CD4-positive, alpha-beta T cell treated with Interleukin-12 subunit alpha and Interleukin-12 subunit beta, for 1 hour (primary cell): ENCODE results near the gene ASPRV1.

Experiments
- DNase-seq: peaks from one replicate; pipeline ENCODE4 v3.0.0-alpha.2; 2020

The ASPRV1 gene

GRCh38 chr2:69988086-69988635 is 26.7 kb upstream of the ASPRV1 start:
- no peak for DNase-seq

GRCh38 chr2:69986691-69987090 is 25.3 kb upstream of the ASPRV1 start:
- no peak for DNase-seq

- DNase-seq = peak; percentile 16
Measured at GRCh38 chr2:69985688-69986087, 24.3 kb upstream of the ASPRV1 start.

GRCh38 chr2:69985216-69985615 is 23.8 kb upstream of the ASPRV1 start:
- no peak for DNase-seq

- DNase-seq = no peak
Measured at GRCh38 chr2:69983392-69983966, 22.0 kb upstream of the ASPRV1 start.

DNA sequence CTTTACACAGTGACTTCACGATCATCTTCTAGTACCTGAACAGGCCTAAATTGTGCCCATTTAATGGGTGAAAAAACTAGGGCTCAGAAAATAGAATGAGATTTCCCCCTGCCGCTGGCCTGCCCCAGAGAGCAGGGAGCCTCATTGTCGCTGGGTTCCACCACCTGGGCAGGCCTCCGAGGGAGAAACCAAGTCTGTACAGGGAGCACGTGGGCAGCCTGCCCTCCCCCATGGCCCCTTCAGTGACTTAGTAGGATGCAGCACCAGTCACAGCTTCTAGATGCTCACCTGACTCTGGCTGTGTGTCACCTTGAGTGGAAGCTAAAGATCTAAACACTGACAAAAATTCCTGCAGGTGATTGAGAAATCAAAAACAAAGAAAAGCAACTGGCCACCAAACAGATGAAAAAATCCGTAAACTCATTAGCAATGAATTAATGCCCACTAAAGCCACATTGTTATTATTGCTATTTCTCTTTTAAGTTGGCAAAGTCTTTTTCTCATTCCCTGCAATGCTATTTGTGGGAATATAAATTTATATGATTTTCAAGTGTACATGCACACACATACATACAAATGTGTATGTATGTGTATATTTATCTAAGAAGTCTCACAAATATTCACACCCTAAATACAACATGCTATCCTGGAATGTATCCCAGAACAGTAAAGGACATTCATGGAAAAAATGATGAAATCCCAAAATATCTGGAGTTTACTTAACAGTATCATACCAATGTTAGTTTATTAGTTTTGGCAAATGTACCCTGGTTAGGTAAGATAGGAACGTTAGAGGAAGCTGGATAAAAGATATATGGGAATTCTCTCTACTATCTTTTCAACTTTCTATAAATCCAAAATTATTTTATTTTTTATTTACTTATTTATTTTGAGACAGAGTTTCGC is 18.7 kb upstream of the ASPRV1 start:
- no peak for DNase-seq

DNA sequence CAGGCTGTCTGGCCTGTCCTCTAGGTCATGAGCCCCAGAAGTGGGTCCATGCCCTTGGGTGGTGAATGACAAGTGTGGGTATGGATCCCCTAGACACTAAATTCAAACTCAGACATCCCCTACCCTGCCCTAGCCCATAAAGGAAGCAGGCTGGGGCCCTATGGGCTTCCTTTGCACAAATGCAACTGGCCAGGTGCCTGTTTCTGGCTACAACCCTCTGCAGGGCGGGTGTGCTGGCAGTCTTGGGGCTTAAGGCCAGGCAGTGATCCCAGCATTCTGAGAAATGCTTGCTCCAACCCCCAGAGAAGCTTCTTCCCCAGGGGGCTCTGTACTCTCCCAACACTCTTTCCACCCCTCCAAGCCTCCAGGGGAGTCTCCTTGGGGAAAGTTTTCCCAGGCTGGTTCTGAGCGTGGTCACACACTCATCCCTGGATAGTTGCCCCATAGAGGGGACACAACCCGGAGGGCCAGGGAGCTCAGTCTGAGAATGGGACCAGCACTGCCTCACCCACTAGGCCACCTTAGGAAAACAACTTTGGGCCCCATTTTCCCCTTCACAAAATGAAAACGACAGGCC is 16.6 kb upstream of the ASPRV1 start:
- DNase-seq = no peak

DNA sequence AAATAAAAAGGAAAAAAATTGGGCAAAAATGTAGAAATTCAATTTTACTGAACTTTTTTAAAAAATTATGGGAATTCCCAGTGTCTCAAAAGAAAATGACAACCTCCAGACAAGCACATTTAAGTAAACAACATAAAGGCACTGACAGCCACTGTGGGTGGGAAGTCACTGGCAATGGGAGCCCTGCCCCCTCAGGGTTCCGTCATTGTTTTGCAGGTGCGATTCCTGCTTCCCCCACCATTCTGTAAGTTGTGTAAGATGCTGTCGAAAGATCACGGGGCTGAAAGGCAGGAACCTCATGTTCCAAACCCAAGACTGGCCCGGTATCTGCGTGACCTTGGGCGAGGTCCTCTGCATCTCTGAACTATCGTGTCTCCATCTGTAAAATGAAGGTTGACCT is 15.8 kb upstream of the ASPRV1 start:
- no peak for DNase-seq

GRCh38 chr2:69975853-69976462 is 14.5 kb upstream of the ASPRV1 start:
- no peak for DNase-seq

DNA sequence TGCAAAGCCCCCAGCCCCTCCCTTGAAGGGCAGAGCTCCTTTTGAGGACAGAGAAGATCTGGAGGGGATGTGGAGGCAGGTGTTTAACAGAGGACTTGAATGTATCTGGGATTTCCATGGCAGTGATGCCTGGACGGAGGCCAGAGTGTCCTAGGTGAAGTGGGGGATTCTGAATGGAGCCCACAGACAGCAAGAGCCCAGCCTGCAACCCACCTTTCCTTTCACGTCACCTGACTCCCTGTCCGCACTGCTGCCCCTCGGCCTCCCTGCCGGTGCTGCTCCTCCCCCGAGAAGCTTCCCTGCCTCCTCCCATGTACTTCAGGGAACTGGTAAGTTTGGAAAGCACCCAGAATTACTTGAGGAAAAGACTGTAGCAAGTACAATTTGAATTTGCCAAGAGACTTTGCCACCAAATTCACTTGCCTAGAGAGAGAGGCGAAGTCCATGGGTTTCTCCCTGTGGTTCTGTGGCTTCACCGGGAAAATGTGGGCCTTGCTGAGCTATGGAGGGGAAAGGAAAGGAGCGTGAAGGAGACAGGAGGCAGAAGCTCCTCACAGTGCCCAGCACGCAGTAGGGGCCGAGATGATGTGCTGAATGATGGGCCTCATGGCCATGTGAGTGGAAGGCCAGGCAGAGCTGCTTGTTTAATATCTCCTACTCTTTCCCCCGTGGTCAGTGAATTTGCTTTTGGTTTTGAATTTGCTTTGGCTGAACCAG is 13.9 kb upstream of the ASPRV1 start:
- no peak for DNase-seq

GRCh38 chr2:69973335-69973735 is 11.9 kb upstream of the ASPRV1 start:
- DNase-seq = no peak

DNA sequence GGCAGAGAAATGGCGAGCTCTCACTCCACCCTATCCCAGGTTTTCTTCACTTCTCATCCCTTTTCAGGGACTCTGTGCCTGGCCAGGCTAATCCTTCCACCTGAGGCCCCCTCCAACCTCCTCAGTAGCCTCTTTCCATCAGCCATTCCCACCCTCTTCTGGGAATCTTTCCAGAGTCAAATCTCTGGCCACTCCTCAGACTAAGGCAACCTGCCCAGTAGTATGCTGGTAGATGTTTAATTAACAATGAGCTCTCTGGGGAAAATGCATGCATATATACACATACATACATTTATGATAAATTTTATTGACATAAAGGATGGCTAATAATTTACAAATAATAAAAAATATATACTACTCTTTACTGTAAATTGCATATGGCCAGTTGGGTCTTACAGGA is 11.4 kb upstream of the ASPRV1 start:
- no peak for DNase-seq

GRCh38 chr2:69969991-69970390 is 8.6 kb upstream of the ASPRV1 start:
- no peak for DNase-seq

DNA sequence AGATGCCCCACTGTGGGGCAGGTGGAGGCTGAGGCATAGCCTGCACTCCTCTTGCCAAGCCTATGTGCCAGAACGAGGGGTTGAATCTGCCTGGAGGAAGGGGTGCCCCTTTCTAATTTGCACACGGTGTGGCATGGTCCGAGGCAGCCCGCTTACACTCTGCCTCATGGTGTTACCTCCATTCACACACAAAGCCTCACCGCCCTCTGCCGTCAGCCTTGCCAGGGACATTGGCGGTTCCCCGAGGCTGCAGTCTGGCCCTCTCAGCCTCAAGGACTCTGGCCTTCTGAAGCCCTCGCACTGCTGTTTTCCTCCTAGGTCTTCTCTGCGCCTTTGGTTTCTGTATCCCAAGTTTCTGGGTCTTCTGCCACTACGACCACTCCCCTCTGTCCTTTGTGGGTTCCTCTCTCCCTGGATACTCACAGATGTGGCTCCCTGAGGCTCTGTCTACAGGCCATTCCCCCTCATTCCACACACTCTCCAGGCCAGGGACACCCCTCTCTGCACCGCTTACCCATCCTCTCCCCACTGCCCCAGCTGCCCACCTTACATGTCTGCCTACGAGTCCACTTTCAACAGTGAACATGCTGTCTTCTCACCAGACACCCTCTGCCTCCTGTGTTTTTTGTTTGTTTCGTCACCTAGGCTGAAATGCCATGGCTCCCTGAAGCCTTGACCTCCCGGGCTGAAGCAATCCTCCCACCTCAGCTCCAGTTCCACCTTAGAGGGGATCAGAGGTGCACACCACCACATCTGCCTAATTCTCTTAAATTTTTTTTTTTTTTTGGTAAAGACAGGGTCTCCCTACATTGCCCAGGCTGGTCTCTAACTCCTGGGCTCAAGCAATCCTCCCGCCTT is 7.9 kb upstream of the ASPRV1 start:
- DNase-seq = no peak

DNA sequence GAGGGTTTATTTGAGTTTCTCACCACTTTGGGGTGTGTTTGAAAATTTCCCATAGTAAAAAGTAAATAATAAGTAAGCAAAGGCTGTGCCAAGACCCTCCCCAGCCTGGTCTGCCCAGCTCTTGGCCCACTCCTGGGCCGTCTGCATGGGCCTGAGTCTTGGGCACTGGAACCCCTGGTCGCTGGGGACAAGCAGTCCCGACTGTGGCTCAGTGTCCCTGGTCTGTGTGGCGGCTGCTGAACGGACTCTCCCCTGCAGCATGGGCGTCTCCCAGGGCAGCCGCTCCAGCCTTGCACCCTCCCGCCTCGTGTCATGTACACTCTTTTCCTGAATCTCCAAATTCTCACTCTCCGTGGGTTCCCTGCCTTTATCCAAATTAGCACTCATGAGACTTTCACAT is 7.2 kb upstream of the ASPRV1 start:
- DNase-seq = no peak

DNA sequence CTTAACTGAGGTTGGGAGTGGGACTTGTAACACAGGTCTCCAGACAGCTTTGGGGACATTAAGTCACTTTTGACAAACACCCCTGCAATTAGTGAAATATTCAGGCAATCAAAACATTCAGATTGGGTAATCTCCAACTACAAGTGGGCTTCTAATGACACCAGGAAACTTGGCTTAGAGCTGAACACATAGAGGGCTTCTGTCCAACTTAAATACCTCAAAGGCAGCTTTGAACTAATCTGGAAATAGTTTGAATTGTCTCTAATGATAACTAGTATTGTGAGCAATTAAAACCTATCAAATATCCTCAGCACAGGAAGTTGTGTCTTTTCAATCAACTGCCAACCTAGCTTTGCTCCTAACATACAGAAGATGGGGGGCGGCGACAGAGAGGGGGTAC is 5.1 kb upstream of the ASPRV1 start:
- no peak for DNase-seq

DNA sequence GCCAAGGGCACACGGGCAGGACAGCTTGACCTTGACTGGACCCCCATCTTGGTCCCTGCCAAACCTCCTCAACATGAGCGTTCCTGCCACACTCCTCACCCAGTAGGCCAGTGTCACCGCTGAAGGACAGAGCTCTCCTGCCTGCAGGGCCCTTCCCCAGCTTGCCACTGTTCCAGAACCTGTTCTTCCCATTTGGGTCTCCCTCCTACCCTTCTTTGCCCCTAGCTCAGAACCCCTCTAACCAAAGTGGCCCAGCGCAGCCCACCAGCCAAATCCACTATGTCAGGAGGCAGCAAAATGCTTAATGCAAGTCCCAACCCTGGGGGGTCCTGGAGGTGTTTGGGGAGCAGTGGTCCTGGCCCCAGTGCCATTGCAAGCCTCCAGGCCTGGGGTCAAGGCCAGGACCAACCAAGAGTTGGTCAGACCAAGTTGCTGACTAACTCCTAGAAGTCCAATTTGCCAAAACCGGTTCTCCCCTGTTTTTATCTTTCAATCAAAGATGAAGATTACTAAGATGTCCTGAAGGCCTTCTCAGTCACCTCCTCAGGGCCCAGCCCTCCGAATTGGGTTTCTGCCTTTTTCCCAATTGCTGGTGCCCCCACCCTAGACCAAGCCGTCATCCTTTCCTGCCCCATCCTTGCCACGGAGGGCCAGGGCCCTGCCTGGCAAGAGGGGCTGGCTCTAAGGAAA is 4.5 kb upstream of the ASPRV1 start:
- no peak for DNase-seq

DNA sequence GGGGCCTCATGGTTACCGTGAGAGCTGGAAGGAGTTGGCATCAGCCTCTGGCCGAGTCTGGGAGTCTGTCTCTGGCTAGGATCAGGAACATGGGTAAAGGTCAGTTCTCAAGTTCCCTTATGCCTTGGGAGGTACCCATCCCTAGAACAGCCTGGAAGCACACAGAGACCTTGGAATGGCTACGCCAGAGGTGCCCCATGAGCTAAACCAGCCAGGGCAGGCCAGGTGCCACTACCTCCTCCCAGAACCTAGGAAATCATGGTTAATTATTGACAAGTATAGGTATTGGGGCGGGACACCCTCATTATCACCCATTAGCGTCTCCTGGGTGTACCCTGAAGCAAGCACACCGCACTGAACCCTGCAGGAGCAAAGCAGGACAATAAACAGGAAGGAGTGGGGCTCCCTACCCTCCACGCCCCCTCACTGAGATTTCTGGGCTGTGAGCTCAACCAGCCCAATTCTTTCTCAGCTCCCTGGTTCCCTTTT is 3.0 kb upstream of the ASPRV1 start:
- DNase-seq = no peak

- DNase-seq = no peak
Measured at GRCh38 chr2:69962986-69963730, 1.7 kb upstream of the ASPRV1 start.

DNA sequence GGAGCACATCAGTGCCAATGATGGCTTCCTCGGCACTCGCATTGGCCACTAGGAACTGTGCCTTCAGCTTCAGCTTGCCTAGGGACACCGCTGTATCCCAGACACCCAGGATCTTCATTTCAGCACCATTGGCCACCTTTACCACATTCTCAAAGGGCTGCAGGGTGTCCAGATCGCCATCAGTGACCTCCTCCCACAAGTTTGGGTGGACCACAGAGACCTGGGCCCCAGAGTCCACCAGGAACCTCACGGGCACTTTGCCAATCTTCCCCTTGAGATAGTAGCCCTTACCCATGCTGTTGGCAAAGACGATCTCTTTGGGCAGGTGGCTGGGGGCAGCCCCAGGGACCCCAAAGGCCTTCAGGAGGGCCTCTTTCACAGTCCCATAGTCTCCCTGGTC is 610 bp downstream of the ASPRV1 start:
- DNase-seq = no peak
